GM18499 (cell line): Measurements from ENCODE around the gene NR4A3.
"Not testable (repeated sequence)": the region's sequence is repeated elsewhere in the genome, so short reads cannot be mapped to it uniquely, and the experiment has no call there.

Experiments used
- ATAC-seq: cut with Tn5 transposase; IDR thresholded peaks from one replicate; pipeline ENCODE4 v1.9.1; 2021; ENCODE audit warnings: moderate number of reproducible peaks; ENCODE audit not compliant: insufficient read depth, unreplicated experiment

NR4A3 gene

DNA sequence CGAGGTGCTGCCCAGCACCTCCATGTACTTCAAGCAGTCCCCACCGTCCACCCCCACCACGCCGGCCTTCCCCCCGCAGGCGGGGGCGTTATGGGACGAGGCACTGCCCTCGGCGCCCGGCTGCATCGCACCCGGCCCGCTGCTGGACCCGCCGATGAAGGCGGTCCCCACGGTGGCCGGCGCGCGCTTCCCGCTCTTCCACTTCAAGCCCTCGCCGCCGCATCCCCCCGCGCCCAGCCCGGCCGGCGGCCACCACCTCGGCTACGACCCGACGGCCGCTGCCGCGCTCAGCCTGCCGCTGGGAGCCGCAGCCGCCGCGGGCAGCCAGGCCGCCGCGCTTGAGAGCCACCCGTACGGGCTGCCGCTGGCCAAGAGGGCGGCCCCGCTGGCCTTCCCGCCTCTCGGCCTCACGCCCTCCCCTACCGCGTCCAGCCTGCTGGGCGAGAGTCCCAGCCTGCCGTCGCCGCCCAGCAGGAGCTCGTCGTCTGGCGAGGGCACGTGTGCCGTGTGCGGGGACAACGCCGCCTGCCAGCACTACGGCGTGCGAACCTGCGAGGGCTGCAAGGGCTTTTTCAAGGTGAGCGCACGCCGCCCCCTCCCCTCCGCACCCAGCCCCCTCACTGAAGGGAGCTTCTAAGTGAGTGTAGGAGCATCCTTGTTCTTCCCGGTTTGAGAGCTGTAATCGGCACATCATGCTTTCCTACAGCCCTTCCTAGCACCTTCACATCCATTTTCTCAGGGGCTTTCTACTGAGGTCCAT lies 6.9 kb downstream of the NR4A3 start:
- no peak for ATAC-seq

DNA sequence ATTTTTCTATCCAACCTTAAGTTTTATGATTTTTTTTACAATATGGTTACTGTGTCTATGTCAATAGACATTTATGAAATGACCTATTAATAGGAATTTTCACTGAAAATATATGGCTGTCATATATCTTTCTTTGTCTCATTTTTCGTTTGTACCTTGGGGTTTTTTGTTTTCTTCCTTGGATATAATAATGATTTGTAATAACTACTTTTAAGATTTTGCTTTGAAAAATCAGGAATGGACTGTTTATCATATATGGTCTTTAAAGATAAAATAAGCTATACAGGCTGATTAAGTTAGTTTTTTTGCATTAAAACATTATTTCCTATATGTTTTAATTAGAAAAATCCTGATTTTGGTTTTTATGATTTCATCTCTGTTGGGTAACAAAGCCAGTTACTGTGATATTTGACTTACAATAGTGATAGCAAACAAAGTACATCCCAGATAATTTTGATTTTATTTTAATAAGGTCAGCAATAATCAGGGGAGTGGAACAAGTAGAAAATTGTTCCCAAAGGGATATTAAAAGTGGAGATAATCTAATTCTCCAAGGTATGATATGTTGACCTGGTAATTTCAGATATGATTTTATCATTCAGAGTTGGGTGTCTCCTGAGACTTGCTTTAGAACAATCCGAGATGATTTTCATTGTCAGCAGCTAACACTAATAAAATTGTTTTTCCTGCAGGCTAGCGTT lies 10.3 kb downstream of the NR4A3 start:
- no peak for ATAC-seq

DNA sequence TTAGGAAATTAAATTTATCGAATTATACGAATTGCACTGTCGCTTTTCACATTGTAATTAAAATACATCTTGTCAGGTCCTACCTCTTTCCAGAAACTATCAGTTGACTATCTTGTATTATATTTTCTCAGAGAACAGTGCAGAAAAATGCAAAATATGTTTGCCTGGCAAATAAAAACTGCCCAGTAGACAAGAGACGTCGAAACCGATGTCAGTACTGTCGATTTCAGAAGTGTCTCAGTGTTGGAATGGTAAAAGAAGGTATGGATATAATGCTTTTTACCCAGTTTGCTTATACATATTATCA lies 10.8 kb downstream of the NR4A3 start:
- ATAC-seq = no peak

DNA sequence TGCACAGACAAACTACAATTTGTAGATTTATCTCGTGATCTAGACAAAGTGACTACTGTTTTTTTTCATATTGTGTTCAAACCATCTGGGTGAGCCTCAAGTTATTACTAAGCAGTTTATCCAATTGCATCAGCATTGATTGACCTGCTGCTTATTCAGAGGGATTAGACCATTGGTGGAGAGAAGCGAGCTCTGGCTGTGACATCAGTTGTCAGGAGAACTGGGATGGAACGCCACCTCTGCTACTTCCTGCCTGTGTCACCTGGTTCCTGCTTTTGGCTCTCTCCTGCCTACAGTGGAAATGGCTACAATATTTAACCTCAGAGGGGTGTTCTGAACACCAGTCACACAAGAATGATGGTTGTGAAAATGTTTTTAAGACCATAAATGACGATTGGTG lies 12.1 kb downstream of the NR4A3 start:
- ATAC-seq = no peak

DNA sequence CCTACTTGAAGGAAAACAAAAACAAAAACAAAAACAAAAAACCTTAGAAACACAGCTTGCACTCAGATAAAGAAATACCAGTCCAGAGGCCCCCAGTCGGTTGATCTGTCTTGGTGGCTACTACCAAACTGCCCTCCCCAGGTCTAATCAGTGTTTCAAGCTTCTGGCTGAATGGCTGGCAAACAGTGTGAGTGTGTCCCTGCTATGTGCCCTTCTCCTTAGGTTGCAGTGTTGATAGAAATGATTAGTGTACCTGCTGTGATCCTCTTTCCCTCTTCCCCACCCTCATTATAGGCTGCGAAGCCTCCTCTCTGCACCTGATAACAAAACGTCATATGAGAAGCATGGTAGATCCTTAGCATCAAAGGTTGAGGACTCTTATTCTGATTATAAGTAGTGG lies 12.8 kb downstream of the NR4A3 start:
- ATAC-seq = no peak

DNA sequence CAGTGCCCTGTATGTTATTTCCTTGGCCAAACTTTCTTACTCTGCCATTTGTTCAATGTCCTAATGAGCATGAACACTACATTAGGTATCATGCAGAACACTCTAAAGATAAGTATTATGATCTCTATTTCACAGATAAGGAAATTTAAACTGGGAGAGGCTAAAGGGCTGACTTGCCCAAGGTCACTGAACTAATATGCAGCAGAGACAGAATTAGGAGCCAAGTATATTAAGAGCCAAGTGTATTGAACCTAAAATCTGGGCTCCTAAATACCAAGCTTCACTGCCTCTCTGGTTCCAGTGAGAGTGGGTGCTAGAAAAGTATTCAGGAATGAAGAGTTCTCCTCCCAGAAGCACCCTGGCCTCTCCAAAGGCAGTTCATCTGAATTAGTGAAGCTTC lies 13.5 kb downstream of the NR4A3 start:
- no peak for ATAC-seq

DNA sequence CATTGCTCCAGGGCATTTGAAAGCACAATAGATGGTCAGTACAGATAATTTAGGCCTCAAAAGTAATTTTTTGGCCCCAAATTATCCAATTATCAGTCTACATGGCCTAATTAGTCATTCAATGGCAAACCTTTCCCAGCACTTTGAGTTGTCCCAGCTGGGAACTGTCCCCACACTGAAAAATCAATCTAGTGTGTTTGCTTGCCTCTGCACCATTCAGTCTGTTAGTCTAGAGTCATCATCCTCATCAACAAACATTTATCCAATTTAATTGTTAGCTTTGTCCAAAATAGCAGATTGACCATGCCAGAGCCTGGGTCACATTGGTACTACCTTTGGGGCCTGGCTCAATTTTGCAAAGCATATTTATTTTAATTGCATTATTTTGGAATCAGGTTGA lies 13.9 kb downstream of the NR4A3 start:
- ATAC-seq = no peak

DNA sequence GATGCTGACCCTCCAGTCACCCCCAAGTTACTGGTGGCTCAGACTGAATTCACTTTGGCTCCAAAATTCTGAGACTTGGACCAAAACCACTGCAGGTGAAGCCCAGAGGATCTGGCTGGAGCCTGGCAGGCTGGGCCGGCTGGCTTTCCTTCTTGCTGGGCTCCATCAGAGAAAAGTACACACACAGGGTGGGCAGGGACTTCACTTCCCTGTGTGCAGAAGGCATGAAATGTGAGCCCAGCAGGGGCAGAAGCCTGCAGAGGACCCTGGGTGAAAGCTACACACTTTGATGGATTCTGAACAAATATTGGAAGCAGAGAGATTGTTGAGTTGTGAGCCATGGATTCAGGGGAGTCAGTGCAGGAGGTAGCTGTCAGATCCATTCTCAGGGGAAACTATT lies 18.4 kb downstream of the NR4A3 start:
- ATAC-seq = no peak

DNA sequence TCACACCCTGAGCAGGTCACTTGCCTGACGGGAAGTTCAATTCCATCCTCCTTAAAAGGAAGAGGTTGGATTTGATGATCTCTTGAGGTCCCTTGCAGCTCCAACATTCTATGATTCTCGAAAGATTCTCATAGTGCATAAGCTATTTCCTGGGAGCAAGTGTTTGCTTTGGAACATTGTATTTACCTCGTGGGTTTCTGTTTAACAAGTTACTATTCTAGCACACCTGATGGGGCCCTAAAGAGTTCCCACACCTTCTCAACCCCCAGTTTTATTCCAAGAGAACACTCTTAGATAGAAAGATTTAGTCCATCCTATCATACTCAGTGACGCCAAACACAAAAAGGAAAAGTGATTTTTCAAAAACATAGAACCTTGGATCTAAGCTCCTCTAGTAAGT lies 23.4 kb downstream of the NR4A3 start:
- no peak for ATAC-seq

DNA sequence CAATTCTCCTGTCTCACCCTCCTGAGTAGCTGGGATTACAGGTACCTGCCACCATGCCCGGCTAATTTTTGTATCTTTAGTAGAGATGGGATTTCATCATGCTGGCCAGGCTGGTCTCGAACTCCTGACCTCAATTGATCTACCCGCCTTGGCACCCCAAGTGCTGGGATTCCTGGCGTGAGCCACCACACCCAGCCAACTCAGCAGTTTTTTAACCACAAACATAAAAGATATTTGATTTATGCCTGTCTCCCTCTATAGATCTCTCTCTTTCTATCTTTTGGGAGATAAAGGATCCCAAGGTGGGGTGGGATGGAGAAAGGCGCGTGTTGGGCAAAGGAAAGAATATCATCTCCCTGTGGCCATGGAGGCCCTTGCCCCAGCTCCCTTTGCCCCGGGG lies 26.8 kb downstream of the NR4A3 start:
- ATAC-seq = no peak

DNA sequence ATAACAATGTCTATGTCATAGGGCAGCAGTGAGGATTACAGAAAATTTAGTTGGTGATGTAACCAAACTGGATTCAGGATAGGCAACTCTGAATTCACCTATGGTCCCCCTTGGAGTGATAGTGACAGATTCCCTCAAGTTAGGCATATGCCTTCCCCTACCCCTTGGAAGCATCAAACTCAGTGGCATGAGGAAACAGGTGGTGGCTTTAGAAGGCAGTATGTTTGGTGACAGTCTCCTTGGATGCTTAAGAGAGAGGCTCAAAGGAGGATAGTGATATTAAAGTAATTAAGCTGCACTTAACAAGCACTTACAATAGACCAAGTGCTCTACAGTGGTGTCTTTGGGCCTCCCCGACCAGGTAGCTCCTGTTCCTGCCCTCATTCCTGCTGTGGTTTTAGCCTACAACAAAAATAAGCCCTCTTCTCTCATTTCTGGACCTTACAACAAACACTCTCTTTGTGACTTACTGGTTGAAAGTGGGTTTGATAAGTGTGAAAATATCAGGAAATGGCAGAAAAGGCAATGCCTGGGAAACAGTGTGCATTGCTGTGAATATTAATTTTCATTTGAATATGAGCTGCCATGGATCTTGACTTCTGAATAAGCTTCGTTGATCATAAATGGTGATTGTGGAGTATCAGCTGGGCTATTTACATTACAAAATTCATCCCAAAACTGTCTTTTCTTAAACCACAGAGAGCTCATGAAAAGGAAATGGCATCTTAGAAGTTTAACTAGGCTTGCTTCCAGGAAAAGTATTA lies 29.2 kb downstream of the NR4A3 start:
- ATAC-seq = no peak

DNA sequence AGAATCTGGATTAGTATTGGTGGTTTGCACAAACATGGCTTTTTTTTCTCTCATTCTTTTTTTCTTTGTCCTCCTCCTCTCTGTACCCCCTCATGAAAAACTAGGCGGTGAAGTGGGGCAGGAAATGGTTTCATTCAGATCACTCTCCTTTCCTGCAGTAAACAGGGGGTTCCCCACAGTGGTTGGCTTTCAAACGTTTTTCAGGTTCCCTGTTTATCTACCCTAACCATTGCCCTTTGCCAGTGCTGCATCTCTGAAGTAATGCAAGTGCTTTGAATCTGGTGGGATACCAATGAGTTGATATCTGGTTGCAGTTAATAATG lies 29.8 kb downstream of the NR4A3 start:
- no peak for ATAC-seq

DNA sequence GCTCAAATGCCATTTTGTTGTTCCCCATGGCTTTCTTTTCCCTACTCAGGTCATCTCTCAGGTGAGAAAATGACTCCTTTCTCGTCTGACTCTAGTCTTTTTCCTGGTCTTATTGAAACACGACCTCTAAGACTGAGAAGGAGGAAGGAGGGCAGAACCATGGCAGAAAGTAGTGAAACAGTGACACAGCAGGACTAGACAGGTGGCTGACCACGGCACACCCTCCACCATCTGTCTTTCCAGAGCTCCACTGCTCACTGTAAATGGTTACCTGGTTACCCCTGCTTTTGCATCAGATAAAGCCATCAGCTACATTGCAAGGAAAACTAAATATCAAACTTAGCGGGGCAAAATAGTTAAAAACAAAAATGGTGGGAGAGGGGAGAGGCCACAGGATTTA lies 30.9 kb downstream of the NR4A3 start:
- no peak for ATAC-seq

DNA sequence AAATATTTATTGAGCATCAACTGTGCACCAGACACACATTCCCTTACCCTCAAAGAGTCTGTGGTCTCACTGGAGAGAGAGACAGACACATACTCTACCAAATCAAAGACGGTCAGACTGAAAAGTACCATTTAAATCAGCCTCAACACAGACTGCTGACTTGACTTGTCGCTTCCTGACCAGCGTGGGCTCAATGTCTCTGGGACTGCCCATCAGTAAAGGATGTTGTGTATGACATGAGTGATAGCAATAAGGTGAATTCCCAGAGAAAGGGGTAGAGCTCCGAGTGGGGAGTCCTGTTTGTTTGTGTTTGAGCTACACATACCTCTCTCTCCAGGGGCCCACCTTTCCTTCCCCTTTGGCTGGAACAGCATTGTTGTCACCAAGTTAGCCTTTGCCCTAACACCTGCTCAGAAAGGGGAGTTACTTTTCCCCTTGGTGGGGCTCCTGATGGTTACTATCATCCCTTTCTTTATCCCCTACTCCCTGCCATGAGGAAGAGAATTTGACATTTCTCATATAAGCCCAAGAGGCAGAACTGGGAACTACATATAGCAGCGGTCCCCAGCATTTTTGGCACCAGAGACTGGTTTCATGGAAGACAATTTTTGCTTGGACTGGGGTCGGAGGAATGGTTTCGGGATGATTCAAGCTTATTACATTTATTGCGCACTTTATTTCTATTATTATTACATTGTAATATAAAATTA lies 33.9 kb downstream of the NR4A3 start:
- ATAC-seq = no peak

DNA sequence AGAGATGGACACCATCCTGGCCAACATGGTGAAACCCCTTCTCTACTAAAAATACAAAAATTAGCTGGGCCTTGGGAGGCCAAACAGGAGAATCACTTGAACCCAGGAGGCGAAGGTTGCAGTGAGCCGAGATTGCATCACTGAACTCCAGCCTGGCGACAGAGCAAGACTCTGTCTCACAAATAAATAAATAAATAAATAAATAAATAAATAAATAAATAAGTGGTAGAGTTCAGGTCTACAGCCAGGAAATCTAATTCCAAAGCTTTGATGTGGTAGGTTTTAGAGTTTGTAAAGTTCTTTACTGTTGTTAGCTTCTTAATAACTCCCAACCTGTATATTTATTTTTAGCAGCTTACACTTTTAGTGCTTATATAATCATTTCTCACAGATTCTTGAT lies 35.9 kb downstream of the NR4A3 start:
- ATAC-seq = not testable (repeated sequence)

DNA sequence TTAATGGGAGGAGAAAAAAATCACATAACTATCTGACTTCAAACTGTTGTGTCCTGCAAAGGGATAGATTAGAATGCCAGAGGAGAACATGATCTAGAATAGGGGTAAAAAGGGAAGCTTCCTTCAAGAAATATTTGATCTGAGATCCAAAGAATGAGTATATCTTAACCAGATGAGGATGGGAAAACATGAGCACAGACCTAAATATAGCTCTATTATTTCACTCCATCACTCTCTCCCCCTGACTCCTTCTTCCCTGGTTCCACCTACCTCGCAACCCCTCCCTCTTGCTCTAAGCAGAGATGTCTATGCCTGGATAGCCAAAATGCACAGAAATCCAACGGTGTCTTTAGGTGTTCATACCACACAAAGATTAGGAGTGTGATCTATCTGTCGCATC lies 36.4 kb downstream of the NR4A3 start:
- no peak for ATAC-seq

DNA sequence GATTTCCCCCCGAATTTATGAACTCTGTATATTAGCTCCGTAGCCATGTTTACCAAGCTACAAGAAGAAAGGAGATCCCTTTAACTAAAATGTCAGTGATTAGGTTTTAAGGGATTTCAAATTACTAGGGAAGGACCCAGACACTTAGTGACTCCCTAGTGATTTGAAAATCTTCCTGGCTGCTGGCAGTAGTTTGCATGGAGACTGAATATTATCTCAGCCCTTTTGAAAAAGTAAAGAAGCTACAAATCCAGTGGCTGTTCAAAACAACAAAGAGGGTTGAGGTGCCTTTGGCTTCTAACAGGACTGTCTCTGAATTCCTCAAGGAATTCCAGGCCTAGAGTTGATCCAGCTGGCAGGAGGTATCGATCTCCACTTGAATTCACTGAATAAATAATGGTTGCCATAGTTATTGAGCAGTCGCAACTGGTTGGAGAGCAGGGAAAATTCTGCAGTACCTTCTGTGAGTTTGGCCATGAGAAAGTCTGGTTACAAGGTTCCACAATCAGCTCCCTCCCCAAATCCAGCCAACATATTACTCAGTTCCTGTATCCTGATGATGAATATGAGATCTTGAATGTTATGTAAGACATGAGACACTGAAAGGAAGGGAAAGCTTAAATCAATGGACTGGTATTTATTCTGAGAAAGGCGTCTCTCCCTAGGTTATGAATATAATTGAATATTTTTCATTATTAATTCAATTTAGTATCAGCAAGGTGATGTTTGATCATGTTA lies 37.7 kb downstream of the NR4A3 start:
- no peak for ATAC-seq

DNA sequence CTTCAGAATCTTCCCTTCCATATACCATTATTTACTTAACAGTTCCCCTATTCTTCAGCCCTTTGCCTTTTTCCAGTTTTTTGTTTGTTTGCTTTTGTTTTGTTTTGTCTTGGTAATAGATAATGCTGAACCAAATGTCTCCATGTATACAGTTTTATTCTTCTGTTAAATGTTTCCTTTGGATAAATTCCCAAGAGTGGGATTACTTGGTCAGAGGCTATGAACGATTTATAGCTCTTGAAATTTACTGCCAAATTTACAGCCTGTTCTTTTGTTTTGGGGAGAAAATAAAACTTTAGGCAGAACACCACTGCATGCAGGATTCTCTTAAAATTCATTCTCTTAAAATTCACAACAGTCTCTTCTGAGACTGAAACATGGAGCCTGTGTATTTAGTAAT lies 38.6 kb downstream of the NR4A3 start:
- ATAC-seq = no peak

DNA sequence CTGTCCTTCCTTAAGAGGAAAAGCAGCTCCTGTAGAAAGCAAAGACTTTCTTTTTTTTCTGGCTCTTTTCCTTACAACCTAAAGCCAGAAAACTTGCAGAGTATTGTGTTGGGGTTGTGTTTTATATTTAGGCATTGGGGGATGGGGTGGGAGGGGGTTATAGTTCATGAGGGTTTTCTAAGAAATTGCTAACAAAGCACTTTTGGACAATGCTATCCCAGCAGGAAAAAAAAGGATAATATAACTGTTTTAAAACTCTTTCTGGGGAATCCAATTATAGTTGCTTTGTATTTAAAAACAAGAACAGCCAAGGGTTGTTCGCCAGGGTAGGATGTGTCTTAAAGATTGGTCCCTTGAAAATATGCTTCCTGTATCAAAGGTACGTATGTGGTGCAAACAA lies 42.3 kb downstream of the NR4A3 start:
- no peak for ATAC-seq

DNA sequence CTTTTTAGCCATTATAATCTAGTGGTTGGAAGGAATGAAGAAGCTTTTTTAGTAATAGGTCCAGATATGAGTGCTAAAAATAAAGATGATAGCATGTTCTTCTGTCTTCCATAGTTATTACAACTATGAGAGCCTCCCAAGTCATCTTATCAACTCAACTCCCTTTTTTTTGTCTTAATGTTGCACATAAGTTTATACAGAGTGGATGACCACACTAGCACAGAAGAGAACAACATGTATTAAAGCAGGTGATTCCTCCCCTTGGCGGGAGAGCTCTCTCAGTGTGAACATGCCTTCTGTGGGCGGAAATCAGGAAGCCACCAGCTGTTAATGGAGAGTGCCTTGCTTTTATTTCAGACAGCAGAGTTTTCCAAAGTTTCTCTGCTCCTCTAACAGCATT lies 44.7 kb downstream of the NR4A3 start:
- ATAC-seq = no peak
